K562 (cell line): ENCODE data around the gene GRB2. TPM values are rescaled to one million over a fixed set of nuclear protein-coding genes. Genes with fewer than 3 reads are reported as not detected.
A peak's percentile ranks its signal among the peaks of the same experiment; 100 is the strongest.

Experiments
- ATAC-seq: fragments of 200-7000 bp; cut with Tn5 transposase; 3 replicates; pipeline ENCODE4 v1.9.1; 2020; ENCODE audit warnings: moderate library complexity
- BruUV-seq: library from RNA; stranded (reverse); fragments of 400-500 nt; replicated peaks from 2 replicates; lab custom pipeline; 2021; lab: Mats Ljungman, UMichigan
- CTCF ChIA-PET: fragments of 300-600 bp; formaldehyde crosslinking; extraction: SDS; loops from one replicate; lab custom pipeline; 2021; ENCODE audit warnings: low intra/inter-chr PET ratio; lab: Yijun Ruan, JAX
- POLR2A ChIA-PET: fragments of 300-600, 350-650 bp; sonication (Branson Sonifier 250); formaldehyde crosslinking; extraction: SDS; loops from one replicate; lab custom pipeline; 2021; ENCODE audit warnings: antibody characterized with exemption, inconsistent platforms; lab: Yijun Ruan, JAX
- DNase-seq, 4 experiments: peaks; one replicate each; pipeline versions ENCODE4 v3.0.0 to v3.0.0-alpha.2; 2011 to 2018; ENCODE audit warnings: low spot score in 3 of 4, mixed read lengths in 3 of 4; ENCODE audit errors: extremely low read depth in 1 of 4
- FAIRE-seq: peaks from 2 replicates; lab custom pipeline; 2011; peaks lifted over from hg19 to GRCh38; lab: Jason Lieb, UNC
- H2AFZ ChIP-seq: 2 replicates; pipeline ENCODE4 v1.6.0; 2011; ENCODE audit warnings: low read depth, low read length, control low read depth, inconsistent platforms
- H3K27ac ChIP-seq: fragments of 200-600 bp; 3 replicates; pipeline ENCODE4 v1.8.0; 2011; ENCODE audit warnings: low read depth, mild to moderate bottlenecking, control low read depth, inconsistent platforms, low read length, moderate library complexity, mixed read lengths; ENCODE audit errors: extremely low read depth
- H3K27me3 ChIP-seq, 2 experiments: fragments of 300-600 bp in 1 of 2; 2 replicates in 1 of 2; 3 replicates in 1 of 2; pipeline versions ENCODE4 v1.6.0 to v1.8.0; 2011; ENCODE audit warnings: inconsistent platforms in 2 of 2, low read length in 2 of 2, mild to moderate bottlenecking in 1 of 2, mixed read lengths in 1 of 2, moderate library complexity in 1 of 2; ENCODE audit not compliant: control insufficient read depth in 2 of 2, insufficient read depth in 2 of 2
- H3K36me3 ChIP-seq: fragments of 300-600 bp; 3 replicates; pipeline ENCODE4 v1.8.0; 2011; ENCODE audit warnings: mild to moderate bottlenecking, low read length, inconsistent platforms; ENCODE audit not compliant: control insufficient read depth, insufficient read depth
- H3K4me1 ChIP-seq, 2 experiments: fragments of 200-600 bp in 1 of 2; replicated peaks in 1 of 2; 2 replicates in 1 of 2; 3 replicates in 1 of 2; pipeline versions ENCODE4 v1.5.1 to v1.8.0; 2011; ENCODE audit warnings: inconsistent platforms in 2 of 2, low read length in 2 of 2, mild to moderate bottlenecking in 1 of 2, mixed read lengths in 1 of 2, moderate library complexity in 1 of 2; ENCODE audit not compliant: control insufficient read depth in 2 of 2, insufficient read depth in 2 of 2
- H3K4me2 ChIP-seq: 2 replicates; pipeline ENCODE4 v1.6.1; 2011; ENCODE audit warnings: low read length, control low read depth, inconsistent platforms, mixed read lengths; ENCODE audit not compliant: insufficient read depth
- H3K4me3 ChIP-seq: fragments of 200-600 bp; sonication (generic), shearing (Covaris generic); 2 replicates; pipeline ENCODE4 v1.5.1; 2016; ENCODE audit warnings: control low read depth, inconsistent platforms
- H3K79me2 ChIP-seq: fragments of 200-600 bp; 3 replicates; pipeline ENCODE4 v1.8.0; 2011; ENCODE audit warnings: low read length, inconsistent platforms; ENCODE audit not compliant: control insufficient read depth, insufficient read depth
- H3K9ac ChIP-seq, 2 experiments: 2 replicates each; pipeline versions ENCODE4 v1.6.0 to v1.6.1; 2011; ENCODE audit warnings: low read depth in 2 of 2, low read length in 2 of 2, control low read depth in 1 of 2, inconsistent platforms in 1 of 2, mild to moderate bottlenecking in 1 of 2, mixed read lengths in 1 of 2; ENCODE audit not compliant: insufficient read depth in 1 of 2
- H3K9me1 ChIP-seq: one replicate; pipeline ENCODE4 v1.6.0; 2011; ENCODE audit warnings: inconsistent platforms, mild to moderate bottlenecking, low read length, moderate library complexity; ENCODE audit not compliant: control insufficient read depth, insufficient read depth
- H3K9me3 ChIP-seq: replicated peaks from 2 replicates; pipeline ENCODE4 v1.5.1; 2011; ENCODE audit warnings: low read depth, low read length, inconsistent platforms; ENCODE audit not compliant: control insufficient read depth, insufficient read depth
- H4K20me1 ChIP-seq: replicated peaks from 2 replicates; pipeline ENCODE4 v1.6.1; 2011; ENCODE audit warnings: low read length, inconsistent platforms, mixed read lengths; ENCODE audit not compliant: control insufficient read depth, insufficient read depth
- BRF2 ChIP-seq: IDR thresholded peaks from 3 replicates; pipeline ENCODE4 v1.6.1; 2011; ENCODE audit warnings: borderline replicate concordance, mild to moderate bottlenecking; ENCODE audit not compliant: insufficient read length, insufficient read depth
- CBFA2T3 ChIP-seq: fragments of 450-650 bp; IDR thresholded peaks from 2 replicates; pipeline ENCODE4 v1.6.1; 2017
- CHD1 ChIP-seq: fragments of 200-600 bp; sonication (generic); IDR thresholded peaks from one replicate; pipeline ENCODE4 v1.6.1; 2012; ENCODE audit warnings: mild to moderate bottlenecking, moderate library complexity, low read length, inconsistent platforms
- DLX4 ChIP-seq: fragments of 250-450 bp; sonication (Bioruptor Pico); IDR thresholded peaks from 2 replicates; pipeline ENCODE4 v1.6.1; 2021; ENCODE audit warnings: mild to moderate bottlenecking
- KLF10 ChIP-seq: fragments of 250-450 bp; sonication (Bioruptor Pico); IDR thresholded peaks from 2 replicates; pipeline ENCODE4 v1.6.1; 2021; ENCODE audit warnings: matching md5 sums
- TAF15 ChIP-seq: fragments of 200-400 bp; formaldehyde crosslinking; IDR thresholded peaks from 2 replicates; pipeline ENCODE4 v1.6.1; 2017; ENCODE audit warnings: mild to moderate bottlenecking, low read depth, low read length, moderate library complexity
- ZNF57 ChIP-seq: fragments of 450-650 bp; formaldehyde crosslinking; IDR thresholded peaks from 2 replicates; pipeline ENCODE4 v1.4.0; 2020; ENCODE audit warnings: mild to moderate bottlenecking, moderate library complexity
- WGBS: fragments of 100-300 bp; shearing (Covaris generic); methylation state at CpG from one replicate; pipeline ENCODE4 v1.1.6; 2016; ENCODE audit warnings: low coverage, mixed read lengths; ENCODE audit not compliant: insufficient coverage; ENCODE audit errors: missing lambda C conversion rate; 5-methylcytosine and 5-hydroxymethylcytosine counted together
- in situ Hi-C: fragments of 300-500 bp; cut with MboI; formaldehyde crosslinking; loops from 4 replicates; pipeline ENCODE4 v1.15.0; 2018; ENCODE audit warnings: inconsistent platforms, mixed read lengths
- intact Hi-C: fragments of 100-400 bp; cut with micrococcal nuclease; formaldehyde crosslinking; loops from 2 replicates; pipeline ENCODE4 v1.14.2; 2022
- polyA plus RNA-seq, 8 experiments: library from polyadenylated mRNA; depleted of rRNA in 4 of 8; stranded (reverse) in 5 of 8; unstranded in 3 of 8; fragments of >200 nt; fragmentation: Nextera tagmentation in 2 of 8; fragmentation: Illumina TruSeq in 1 of 8; extraction: Ambion mirVana in 2 of 8; extraction: Trizol in 1 of 8; gene quantifications; 2 replicates each; pipeline versions ENCODE4 v1.2.1 to v1.2.3, GENCODE V29; 2011 to 2014; ENCODE audit warnings: inconsistent platforms in 1 of 8, missing spikeins in 1 of 8
- total RNA-seq, 7 experiments: library from RNA; depleted of rRNA in 6 of 7; stranded (reverse); fragments of >200 nt in 6 of 7; fragmentation: Illumina TruSeq in 2 of 7; extraction: Trizol in 2 of 7; gene quantifications; 2 replicates each; pipeline versions ENCODE4 v1.2.1 to v1.2.3, GENCODE V29; 2011 to 2021; ENCODE audit warnings: low replicate concordance in 1 of 7
- TF ChIP-seq, protein P1 (sequence below): sonication (generic); formaldehyde crosslinking; IDR thresholded peaks from 2 replicates; pipeline ENCODE4 v1.8.0; 2022; ENCODE audit warnings: missing genetic modification reagents, mild to moderate bottlenecking, borderline replicate concordance
- TF ChIP-seq, protein P2 (sequence below): fragments of 450-650 bp; formaldehyde crosslinking; conservative IDR thresholded peaks from 2 replicates; pipeline ENCODE4 v1.4.0; 2022; ENCODE audit warnings: mild to moderate bottlenecking, missing genetic modification characterization

GRB2 gene
- total and polyA plus RNA-seq, 9 of the 15 experiments (the other 6 are each of a cell fraction or from before 2014, with no cell fraction given): 57.2 to 136 (median 84.8) TPM

DNA sequence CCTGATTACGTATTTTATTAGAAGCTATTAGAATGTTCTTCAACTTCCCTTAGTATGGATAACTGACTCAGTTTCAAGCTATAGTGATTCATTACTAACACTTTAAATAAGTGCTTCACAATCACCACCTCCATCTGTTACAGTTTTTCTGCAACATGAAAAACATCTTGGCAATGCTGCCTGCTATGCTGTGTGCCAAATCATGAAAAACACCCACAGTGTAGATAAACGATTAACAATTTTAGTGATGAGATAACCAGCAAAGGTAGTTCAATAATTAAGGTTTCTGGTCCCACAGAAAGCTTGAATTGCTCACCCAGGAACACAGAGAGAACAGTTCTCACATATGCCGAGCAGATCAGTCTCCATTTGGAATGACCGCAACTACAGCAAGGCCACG, 64.8 kb downstream of the GRB2 start:
- H3K4me1 ChIP-seq: peaks cover 30 to 52% of the 10 kb centered on the region in 2 experiments
- in situ Hi-C loops: no loop called here

GRCh38 chr17:75339971-75340370, 65.5 kb downstream of the GRB2 start:
- intact Hi-C loops: no loop called here
- H3K27ac ChIP-seq: 0 out of 3 replicates have a peak overlapping the region, but pooled peaks have one; percentile 37
- POLR2A ChIA-PET: interaction anchor here (1.0 to 1.5 kb wide), 3 partner anchors 10 to 23 kb away, joined by 3 to 6 read pairs (median 4); no protein-coding TSS in a partner anchor
- TF ChIP-seq, protein P1, sequence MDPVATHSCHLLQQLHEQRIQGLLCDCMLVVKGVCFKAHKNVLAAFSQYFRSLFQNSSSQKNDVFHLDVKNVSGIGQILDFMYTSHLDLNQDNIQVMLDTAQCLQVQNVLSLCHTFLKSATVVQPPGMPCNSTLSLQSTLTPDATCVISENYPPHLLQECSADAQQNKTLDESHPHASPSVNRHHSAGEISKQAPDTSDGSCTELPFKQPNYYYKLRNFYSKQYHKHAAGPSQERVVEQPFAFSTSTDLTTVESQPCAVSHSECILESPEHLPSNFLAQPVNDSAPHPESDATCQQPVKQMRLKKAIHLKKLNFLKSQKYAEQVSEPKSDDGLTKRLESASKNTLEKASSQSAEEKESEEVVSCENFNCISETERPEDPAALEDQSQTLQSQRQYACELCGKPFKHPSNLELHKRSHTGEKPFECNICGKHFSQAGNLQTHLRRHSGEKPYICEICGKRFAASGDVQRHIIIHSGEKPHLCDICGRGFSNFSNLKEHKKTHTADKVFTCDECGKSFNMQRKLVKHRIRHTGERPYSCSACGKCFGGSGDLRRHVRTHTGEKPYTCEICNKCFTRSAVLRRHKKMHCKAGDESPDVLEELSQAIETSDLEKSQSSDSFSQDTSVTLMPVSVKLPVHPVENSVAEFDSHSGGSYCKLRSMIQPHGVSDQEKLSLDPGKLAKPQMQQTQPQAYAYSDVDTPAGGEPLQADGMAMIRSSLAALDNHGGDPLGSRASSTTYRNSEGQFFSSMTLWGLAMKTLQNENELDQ (CRISPR knock-in tag): no peak
- TF ChIP-seq TAF15 (no peak), DLX4 (no peak), CHD1 (no peak), ZNF57 (CRISPR knock-in tag) (no peak), BRF2 (no peak)
- TF ChIP-seq, protein P2, sequence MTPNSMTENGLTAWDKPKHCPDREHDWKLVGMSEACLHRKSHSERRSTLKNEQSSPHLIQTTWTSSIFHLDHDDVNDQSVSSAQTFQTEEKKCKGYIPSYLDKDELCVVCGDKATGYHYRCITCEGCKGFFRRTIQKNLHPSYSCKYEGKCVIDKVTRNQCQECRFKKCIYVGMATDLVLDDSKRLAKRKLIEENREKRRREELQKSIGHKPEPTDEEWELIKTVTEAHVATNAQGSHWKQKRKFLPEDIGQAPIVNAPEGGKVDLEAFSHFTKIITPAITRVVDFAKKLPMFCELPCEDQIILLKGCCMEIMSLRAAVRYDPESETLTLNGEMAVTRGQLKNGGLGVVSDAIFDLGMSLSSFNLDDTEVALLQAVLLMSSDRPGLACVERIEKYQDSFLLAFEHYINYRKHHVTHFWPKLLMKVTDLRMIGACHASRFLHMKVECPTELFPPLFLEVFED (CRISPR knock-in tag): no peak

More for the DNA sequence above, 64.8 kb downstream of the GRB2 start:
- no peak overlapping the region for H3K27ac ChIP-seq
- H3K9me3 ChIP-seq: no peaks in the 10 kb centered on the region
- peaks cover 87% of the 10 kb centered on the region for H3K79me2 ChIP-seq
- ATAC-seq (no peak), FAIRE-seq (no peak), DNase-seq (peak in 1 of 4 experiments; percentile 2)
- no peak overlapping the region for H3K9ac ChIP-seq
- TF ChIP-seq CBFA2T3 (0 out of 2 replicates have a peak, but pooled peaks have one; percentile 29), KLF10 (CRISPR knock-in tag) (no peak)
- 0 out of 3 replicates have a peak, but pooled peaks cover 4% of the 10 kb centered on the region for H3K36me3 ChIP-seq
- WGBS: 79% methylated on average over 5 of the region's 5 CpGs
- H3K27me3 ChIP-seq: no peaks in the 10 kb centered on the region
- intact Hi-C loops: no loop called here
- H3K4me3 ChIP-seq: no peak overlapping the region
- POLR2A ChIA-PET: interaction anchor here (1.0 to 1.5 kb wide), 3 partner anchors 10 to 23 kb away, joined by 3 to 6 read pairs (median 4); no protein-coding TSS in a partner anchor
- CTCF ChIA-PET: no interaction called here
- BruUV-seq: no TSS peak
- no peaks in the 10 kb centered on the region; the same call in 1 of the 2 replicates for H4K20me1 ChIP-seq
- no peak overlapping the region for H2AFZ ChIP-seq
- H3K9me1 ChIP-seq: peaks cover 4% of the 10 kb centered on the region
- H3K4me2 ChIP-seq: no peak overlapping the region

More at GRCh38 chr17:75339971-75340370, 65.5 kb downstream of the GRB2 start:
- DNase-seq: no peak
- no peak for FAIRE-seq
- Histone ChIP-seq H3K9ac (no peak overlapping the region), H3K4me2 (no peak overlapping the region), H3K36me3 (0 out of 3 replicates have a peak, but pooled peaks cover 4% of the 10 kb centered on the region), H4K20me1 (no peaks in the 10 kb centered on the region; the same call in 1 of the 2 replicates), H3K9me3 (no peaks in the 10 kb centered on the region), H3K4me3 (no peak overlapping the region), H3K27me3 (no peaks in the 10 kb centered on the region), H3K9me1 (peaks cover 4% of the 10 kb centered on the region), H2AFZ (no peak overlapping the region), H3K4me1 (peaks cover 27 to 47% of the 10 kb centered on the region in 2 experiments), H3K79me2 (peaks cover 87% of the 10 kb centered on the region)
- no peak for ATAC-seq
- no TSS peak for BruUV-seq
- 82% methylated on average over 3 of the region's 3 CpGs for WGBS
- CTCF ChIA-PET: no interaction called here
- in situ Hi-C loops: no loop called here
